GM21786 (cell line): ENCODE results near the gene CRP.
"Not testable (repeated sequence)": the region's sequence is repeated elsewhere in the genome, so short reads cannot be mapped to it uniquely, and the experiment has no call there.

Experiments
- ATAC-seq: cut with Tn5 transposase; IDR thresholded peaks from one replicate; pipeline ENCODE4 v1.9.1; 2021; ENCODE audit not compliant: unreplicated experiment

The CRP gene

DNA sequence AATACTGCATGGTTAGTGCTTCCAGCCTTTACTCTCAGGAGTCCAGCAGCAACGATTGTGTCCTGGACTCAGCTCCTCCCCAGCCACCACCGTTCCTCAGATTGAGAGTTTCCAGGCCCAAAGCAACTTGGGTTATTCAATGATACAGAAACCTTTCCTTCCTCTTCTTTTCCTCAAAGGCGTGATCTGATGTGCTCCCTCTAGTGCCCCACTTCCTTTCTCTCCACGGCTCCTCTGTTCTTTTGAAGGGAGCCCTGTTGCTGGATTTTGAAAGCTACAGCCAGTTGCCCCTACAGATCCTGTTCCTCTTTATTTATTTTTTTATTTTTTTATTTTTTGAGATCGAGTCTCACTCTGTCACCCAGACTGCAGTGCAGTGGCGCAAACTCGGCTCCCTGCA lies 14.1 kb downstream of the CRP start:
- ATAC-seq: no peak

DNA sequence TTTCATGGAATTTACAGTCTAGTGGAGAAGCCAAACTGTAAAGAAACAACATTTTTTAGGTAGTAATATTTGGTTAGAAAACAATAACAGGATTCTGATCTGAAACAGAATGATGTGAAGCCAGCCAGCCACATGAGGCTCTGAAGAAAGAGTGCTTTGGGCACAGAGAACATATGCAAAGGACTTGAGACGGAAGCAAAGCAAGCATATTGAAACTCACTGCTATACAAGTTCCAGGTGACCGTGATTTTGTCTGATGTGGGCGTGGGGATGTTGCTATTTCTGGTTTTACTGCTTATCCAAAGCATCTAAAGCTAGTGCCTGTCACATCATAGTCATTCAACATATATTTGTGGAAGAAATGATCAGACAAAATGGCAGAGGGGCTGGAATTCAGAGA lies 14.7 kb downstream of the CRP start:
- no peak for ATAC-seq

DNA sequence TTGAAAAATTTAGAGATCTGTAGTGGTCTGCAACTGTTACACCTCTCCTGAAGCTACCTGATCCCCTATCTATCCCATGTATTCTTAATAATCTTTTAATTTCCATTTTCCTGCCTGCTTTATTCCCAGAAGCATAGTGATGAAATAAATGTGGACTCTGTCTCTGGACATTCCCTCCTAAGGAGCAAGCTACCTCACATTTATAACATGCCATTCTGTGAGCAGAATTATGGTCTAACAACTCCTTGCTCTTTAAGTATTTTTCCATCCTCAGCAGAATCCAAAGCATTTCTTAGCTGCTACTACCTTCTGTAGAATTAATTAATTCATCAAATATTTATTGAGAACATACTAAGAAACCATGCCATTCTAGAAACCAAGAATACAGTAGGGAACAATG lies 15.1 kb downstream of the CRP start:
- ATAC-seq: no peak

DNA sequence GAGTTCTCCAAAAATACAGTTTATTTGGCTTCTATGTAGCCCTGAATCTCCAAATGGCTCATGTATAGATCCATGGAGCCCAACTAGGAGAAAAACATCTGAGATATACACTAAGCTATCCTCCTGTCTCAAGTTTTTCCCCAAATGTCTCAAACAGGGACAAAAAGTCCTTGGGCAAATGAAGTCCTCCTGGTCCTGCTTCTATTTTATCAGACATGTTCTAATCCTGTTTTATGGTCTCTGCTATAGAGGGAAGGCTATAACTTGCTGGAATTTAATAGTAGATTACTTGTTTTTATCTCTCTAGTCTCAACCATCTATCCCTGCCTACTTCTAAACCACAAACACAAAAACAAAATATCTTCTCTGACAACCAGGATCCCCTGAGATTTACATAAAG lies 26.9 kb downstream of the CRP start:
- ATAC-seq: no peak

- no peak for ATAC-seq
Observed at GRCh38 chr1:159686599-159687299, 27.6 kb downstream of the CRP start.

DNA sequence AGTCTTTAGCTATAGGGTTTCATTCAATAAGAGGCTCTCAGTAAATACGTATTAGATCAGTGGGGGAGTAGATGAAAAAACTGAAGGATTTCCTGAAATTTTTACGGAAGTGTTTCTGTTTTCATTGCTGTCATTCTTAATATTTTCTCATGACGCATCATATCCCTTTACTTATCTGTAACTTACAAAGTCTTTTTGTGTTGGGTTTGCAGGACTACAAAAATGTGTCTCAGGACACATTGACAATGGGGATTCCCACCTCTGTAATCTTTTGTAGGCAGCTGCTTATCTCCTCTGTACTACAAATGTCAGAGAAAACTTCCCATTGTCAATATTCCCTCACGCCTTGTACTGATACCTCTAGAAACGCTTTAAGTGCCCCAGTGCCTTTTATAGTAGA lies 35.5 kb downstream of the CRP start:
- no peak for ATAC-seq

DNA sequence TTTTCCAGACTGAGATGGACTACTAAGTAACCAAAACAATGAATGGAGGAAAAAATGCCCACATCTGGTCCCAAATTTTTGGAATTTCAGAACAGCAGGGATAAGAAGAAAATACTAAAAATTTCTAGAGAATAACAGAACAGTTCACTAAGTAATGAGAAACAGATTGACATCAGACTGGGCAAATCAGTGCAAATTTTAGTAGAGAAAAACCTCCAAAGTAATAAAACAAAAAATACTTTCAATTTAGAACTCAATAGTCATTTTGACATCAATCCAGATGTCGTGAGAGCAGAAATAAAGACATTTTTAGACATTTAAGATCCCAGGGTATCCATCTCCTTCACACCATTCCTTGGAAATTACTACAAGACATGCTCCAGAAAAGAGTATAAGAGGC lies 39.3 kb downstream of the CRP start:
- no peak for ATAC-seq

DNA sequence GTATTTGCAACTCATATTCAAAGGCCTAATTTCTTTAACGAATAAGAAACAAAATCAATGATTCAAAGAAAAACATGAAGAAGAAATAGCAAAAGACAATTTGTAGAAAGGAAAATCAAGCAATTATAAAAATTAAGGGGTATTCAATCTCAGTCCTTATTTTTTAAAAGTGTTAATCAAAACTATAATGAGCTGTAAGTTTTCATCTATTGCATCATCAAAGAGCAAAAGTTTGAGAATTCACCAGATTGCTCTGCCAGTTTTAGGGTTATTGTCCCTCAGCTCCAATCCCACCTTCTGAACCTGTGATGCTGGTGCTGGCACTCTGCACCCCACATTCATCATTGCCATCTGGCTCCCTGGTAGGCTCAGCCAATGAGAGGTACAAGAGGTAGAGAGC lies 42.0 kb downstream of the CRP start:
- not testable (repeated sequence) for ATAC-seq

- ATAC-seq: no peak
Observed at GRCh38 chr1:159669338-159669737, 45.1 kb downstream of the CRP start.

DNA sequence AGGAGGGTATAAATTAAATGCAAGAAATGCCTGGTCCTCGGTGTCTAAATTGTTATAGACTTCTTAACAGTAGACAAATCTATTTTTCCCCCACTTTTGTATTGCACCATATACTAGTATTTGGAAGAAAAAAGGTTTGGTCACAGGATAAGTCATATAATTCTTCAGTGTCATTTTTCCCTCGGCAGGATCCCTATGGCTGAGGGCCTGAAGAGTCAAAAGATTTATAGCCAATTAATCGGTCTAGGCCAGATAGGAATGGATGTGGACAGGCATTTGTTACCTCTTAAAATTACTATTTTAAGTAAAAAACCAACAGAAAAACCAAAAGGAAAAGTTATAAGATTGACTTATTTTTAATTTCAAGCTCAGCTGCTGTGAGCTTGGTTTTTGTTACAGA lies 45.6 kb downstream of the CRP start:
- ATAC-seq: no peak

GRCh38 chr1:159664247-159664646 lies 50.1 kb downstream of the CRP start:
- no peak for ATAC-seq

- ATAC-seq: no peak
Observed at GRCh38 chr1:159663552-159663951, 50.8 kb downstream of the CRP start.
